Activated T-helper 9 cell treated with anti-CD3 and anti-CD28 coated beads, Interleukin-2, amount 50 U/mL, for 16 hours (primary cell): Measurements from ENCODE around the gene TRAPPC3.
A peak's percentile ranks its signal among the peaks of the same experiment; 100 is the strongest.

Experiments
- DNase-seq: peaks from one replicate; pipeline ENCODE4 v3.0.0-alpha.2; 2020; ENCODE audit warnings: low read depth

Gene TRAPPC3

GRCh38 chr1:36098650-36099365 is 50.5 kb downstream of the TRAPPC3 start:
- no peak for DNase-seq

- no peak for DNase-seq
Observed at GRCh38 chr1:36097693-36098585, 51.3 kb downstream of the TRAPPC3 start.

- DNase-seq, result no peak
Observed at GRCh38 chr1:36096500-36097432, 52.5 kb downstream of the TRAPPC3 start.

GRCh38 chr1:36095760-36096405 is 53.4 kb downstream of the TRAPPC3 start:
- no peak for DNase-seq

GRCh38 chr1:36094621-36095061 is 54.6 kb downstream of the TRAPPC3 start:
- DNase-seq, result no peak

GRCh38 chr1:36093929-36094328 is 55.4 kb downstream of the TRAPPC3 start:
- no peak for DNase-seq

GRCh38 chr1:36093226-36093625 is 56.1 kb downstream of the TRAPPC3 start:
- DNase-seq, result no peak

- DNase-seq, result no peak
Observed at GRCh38 chr1:36092798-36093185, 56.5 kb downstream of the TRAPPC3 start.

GRCh38 chr1:36092166-36092797 is 57.0 kb downstream of the TRAPPC3 start:
- DNase-seq, result no peak

GRCh38 chr1:36091698-36092097 is 57.6 kb downstream of the TRAPPC3 start:
- DNase-seq, result no peak

- no peak for DNase-seq
Observed at GRCh38 chr1:36091141-36091540, 58.1 kb downstream of the TRAPPC3 start.

GRCh38 chr1:36089393-36090121 is 59.7 kb downstream of the TRAPPC3 start:
- DNase-seq, result no peak

- peak; percentile 85 for DNase-seq
Observed at GRCh38 chr1:36088577-36089392, 60.5 kb downstream of the TRAPPC3 start, which contains the start of gene ADPRS. ADPRS (plus strand) TSS chr1:36088892; CDS start chr1:36088905, 13 bp downstream.

GRCh38 chr1:36088265-36088576 is 61.1 kb downstream of the TRAPPC3 start:
- DNase-seq, result no peak

- no peak for DNase-seq
Observed at GRCh38 chr1:36087233-36088123, 61.8 kb downstream of the TRAPPC3 start.
